Kidney (tissue), 14 donors: ENCODE data around the gene LRIT2. TPM values are rescaled to one million over a fixed set of nuclear protein-coding genes. Genes with fewer than 3 reads are reported as not detected.

Source experiments
- DNase-seq, 5 donors: peaks; one replicate each; pipeline ENCODE4 v3.0.0-alpha.2; 2013 to 2020
- FAIRE-seq: peaks from 2 replicates; lab custom pipeline; 2012; peaks lifted over from hg19 to GRCh38; lab: Jason Lieb, UNC
- H3K27ac ChIP-seq, 2 donors: one replicate each; pipeline ENCODE4 v1.7.0; 2013; ENCODE audit warnings: low read depth in 2 of 2, low read length in 2 of 2, inconsistent platforms in 1 of 2
- H3K27me3 ChIP-seq: one replicate; pipeline ENCODE4 v1.7.1; 2013; ENCODE audit warnings: low read length, inconsistent platforms; ENCODE audit not compliant: control insufficient read depth, insufficient read depth
- H3K36me3 ChIP-seq, 3 donors: one replicate each; pipeline versions ENCODE4 v1.7.0 to v1.7.1; 2013; ENCODE audit warnings: low read length in 3 of 3, control low read depth in 1 of 3, inconsistent platforms in 1 of 3; ENCODE audit not compliant: insufficient read depth in 3 of 3, control insufficient read depth in 2 of 3
- H3K4me1 ChIP-seq, 3 donors: one replicate each; pipeline versions ENCODE4 v1.7.0 to v1.7.1; 2013; ENCODE audit warnings: low read length in 3 of 3, inconsistent platforms in 1 of 3, low read depth in 1 of 3; ENCODE audit not compliant: control insufficient read depth in 2 of 3, insufficient read depth in 2 of 3
- H3K4me3 ChIP-seq, 3 donors: one replicate each; pipeline versions ENCODE4 v1.7.0 to v1.8.1; 2013; ENCODE audit warnings: low read length in 3 of 3, control low read depth in 1 of 3, inconsistent platforms in 1 of 3
- H3K9ac ChIP-seq, 3 donors: one replicate each; pipeline versions ENCODE4 v1.7.0 to v1.7.1; 2013; ENCODE audit warnings: low read length in 3 of 3, control low read depth in 1 of 3, inconsistent platforms in 1 of 3
- H3K9me3 ChIP-seq, 3 donors: one replicate each; pipeline versions ENCODE4 v1.7.0 to v1.7.1; 2013; ENCODE audit warnings: low read length in 3 of 3, control low read depth in 1 of 3, inconsistent platforms in 1 of 3; ENCODE audit not compliant: control insufficient read depth in 2 of 3, insufficient read depth in 1 of 3
- intact Hi-C: fragments of 100-400 bp; cut with DNase I; formaldehyde crosslinking; loops from one replicate; pipeline ENCODE4 v1.11.1; 2022
- polyA plus RNA-seq: library from polyadenylated mRNA; stranded (reverse); fragments of 350-450 nt; fragmentation: Illumina TruSeq; extraction: RNeasy Lipid Tissue Mini Kit (QIAGEN cat#74804); gene quantifications from one replicate; pipeline ENCODE4 v1.2.3, GENCODE V29; 2014; ENCODE audit warnings: low read depth, low replicate concordance; ENCODE audit not compliant: insufficient read depth
- total RNA-seq: library from RNA; stranded (reverse); fragmentation: NEBNext Ultra II Directional; extraction: Animal tissue kit (Norgen Biotek cat#: 25700); gene quantifications from one replicate; pipeline ENCODE4 v1.2.1, GENCODE V29; 2021
- TF ChIP-seq, protein P1 (sequence below): IDR thresholded peaks from 3 replicates; pipeline ENCODE4 v1.5.1; 2012; ENCODE audit warnings: mild to moderate bottlenecking, moderate library complexity, borderline replicate concordance; ENCODE audit not compliant: insufficient read depth; ENCODE audit errors: extremely low read depth
- donor health status: control.
- donor health status: control.
- donor health status: control.
- donor health status: control.
- donor health status: control.
- donor health status: DM: yes; HTN: yes; CAD: no.
- donor health status: Normal renal cell carcinoma (clear cell type).

Gene LRIT2
- total and polyA plus RNA-seq, 2 donors from 2014 or later = not detected

DNA sequence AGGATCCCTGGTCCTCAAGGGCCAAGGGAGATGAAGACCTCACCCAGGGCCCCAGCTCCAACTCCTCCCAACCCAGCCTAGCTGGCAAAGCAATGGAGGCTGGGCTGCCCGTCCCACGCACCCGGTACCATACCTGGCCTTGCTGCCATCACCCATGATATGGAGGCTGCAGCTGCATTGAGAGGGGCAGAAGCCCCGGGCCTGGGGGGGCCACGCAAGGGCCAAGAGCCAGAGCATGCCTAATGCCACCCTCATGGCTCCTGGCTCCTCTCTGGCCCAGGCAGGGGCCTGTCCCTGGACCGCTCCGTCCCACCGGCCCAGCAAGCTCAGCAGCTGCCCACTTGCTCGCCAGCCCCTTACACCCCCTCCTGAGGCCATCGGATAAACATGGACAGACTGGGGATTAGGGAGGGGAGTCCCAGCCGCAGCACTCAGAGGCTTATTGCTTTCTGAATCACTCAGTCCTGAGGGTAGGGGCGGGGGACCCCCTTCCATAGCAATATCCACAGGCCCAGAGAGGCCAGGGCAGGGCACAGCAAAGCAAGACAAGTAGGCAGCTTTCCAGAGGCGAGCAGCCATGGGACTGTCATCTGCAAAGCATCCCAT is 15.9 kb upstream of the LRIT2 start, which contains the start of gene LRIT1:
Gene LRIT1 (minus strand): TSS at position 362 of the 606 bp plus-strand sequence. CDS start 107 bp downstream, at position 255.
- TF ChIP-seq, protein P1, sequence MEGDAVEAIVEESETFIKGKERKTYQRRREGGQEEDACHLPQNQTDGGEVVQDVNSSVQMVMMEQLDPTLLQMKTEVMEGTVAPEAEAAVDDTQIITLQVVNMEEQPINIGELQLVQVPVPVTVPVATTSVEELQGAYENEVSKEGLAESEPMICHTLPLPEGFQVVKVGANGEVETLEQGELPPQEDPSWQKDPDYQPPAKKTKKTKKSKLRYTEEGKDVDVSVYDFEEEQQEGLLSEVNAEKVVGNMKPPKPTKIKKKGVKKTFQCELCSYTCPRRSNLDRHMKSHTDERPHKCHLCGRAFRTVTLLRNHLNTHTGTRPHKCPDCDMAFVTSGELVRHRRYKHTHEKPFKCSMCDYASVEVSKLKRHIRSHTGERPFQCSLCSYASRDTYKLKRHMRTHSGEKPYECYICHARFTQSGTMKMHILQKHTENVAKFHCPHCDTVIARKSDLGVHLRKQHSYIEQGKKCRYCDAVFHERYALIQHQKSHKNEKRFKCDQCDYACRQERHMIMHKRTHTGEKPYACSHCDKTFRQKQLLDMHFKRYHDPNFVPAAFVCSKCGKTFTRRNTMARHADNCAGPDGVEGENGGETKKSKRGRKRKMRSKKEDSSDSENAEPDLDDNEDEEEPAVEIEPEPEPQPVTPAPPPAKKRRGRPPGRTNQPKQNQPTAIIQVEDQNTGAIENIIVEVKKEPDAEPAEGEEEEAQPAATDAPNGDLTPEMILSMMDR = no peak
- Histone ChIP-seq H3K27me3 (no peaks in the 10 kb centered on the region), H3K4me3 (no peak within 1 kb of the TSS), H3K36me3 (no peaks in the 10 kb centered on the region), H3K4me1 (no peaks in the 10 kb centered on the region), H3K9me3 (no peaks in the 10 kb centered on the region), H3K9ac (no peak within 1 kb of the TSS), H3K27ac (no peak within 1 kb of the TSS)
- DNase-seq = no peak
- no peak for FAIRE-seq
- intact Hi-C loops = no loop called here

DNA sequence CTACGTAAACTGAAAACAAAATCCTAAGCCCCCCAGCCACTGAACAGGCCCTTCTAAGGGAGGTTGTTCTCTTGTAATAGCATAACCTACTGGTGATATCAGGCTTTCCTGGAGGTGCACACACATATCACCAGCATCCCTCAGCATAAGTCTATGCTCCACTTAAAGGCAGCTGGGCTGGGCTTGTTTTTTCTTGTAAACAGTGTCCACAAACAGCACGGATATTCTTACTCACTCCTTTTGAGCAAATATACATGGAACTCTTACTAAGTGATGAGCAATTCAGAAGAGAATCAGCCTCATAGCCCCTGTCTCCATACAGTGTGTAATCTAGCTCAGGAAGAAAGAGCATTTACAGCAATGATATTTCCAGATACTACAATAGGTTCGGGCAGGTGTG is 13.6 kb upstream of the LRIT2 start:
- H3K27ac ChIP-seq = no peak overlapping the region
- no peak for DNase-seq
- H3K36me3 ChIP-seq = no peaks in the 10 kb centered on the region
- no peak overlapping the region for H3K9ac ChIP-seq
- H3K4me3 ChIP-seq = no peak overlapping the region
- H3K27me3 ChIP-seq = no peaks in the 10 kb centered on the region
- no peak for FAIRE-seq
- no peaks in the 10 kb centered on the region for H3K9me3 ChIP-seq
- no peaks in the 10 kb centered on the region for H3K4me1 ChIP-seq
- TF ChIP-seq, protein P1 = no peak
- intact Hi-C loops = no loop called here

DNA sequence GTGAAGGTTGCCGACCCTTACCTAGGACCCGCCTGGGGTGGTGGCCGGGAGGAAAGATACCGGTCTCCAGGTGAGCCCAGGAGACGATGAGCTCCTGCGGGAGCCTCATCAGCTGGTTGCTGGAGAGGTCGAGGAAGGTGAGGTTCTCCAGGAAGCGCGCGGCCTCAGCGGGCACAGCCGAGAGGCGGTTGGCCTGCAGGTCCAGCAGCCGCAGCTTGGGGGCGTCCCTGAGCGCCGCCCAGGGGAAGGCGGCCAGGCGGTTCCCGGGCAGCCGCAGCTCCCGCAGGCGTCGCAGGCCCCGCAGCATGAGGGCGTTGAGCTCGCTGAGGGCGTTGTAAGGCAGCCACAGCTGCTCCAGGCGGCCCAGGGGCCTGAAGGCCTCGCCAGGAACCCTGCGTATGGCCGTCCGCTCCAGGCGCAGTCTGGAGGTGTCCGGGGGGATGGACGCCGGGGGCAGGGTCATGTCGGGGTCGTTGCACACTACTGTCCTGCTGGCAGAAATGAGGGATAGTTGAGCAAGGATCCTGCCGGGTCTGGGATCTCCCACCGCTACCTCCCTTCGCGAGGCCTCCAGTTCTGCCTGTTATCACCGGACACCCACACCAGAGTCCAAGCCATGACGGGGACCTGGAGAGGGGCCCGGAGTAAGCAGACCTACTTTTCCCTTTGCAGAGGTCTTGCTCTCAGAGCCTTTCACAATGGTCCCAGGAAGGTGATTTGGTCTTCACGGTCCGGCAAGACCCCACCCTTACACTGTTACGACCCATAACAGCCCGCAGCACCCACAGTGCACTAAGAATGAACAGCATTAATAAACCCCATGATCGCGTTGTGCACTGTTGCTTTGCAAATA is 12.1 kb upstream of the LRIT2 start:
- DNase-seq (no peak), FAIRE-seq (no peak)
- intact Hi-C loops = no loop called here

More for the DNA sequence above, 12.1 kb upstream of the LRIT2 start:
- no peak overlapping the region for H3K27ac ChIP-seq
- no peaks in the 10 kb centered on the region for H3K4me1 ChIP-seq
- no peak overlapping the region for H3K9ac ChIP-seq
- H3K36me3 ChIP-seq = no peaks in the 10 kb centered on the region
- H3K9me3 ChIP-seq = no peaks in the 10 kb centered on the region
- no peaks in the 10 kb centered on the region for H3K27me3 ChIP-seq
- TF ChIP-seq, protein P1 = no peak
- no peak overlapping the region for H3K4me3 ChIP-seq
